Mammary epithelial cell (primary cell): ENCODE data around the gene ZNF548.

ENCODE experiments used
- CTCF ChIP-seq, 2 donors: IDR thresholded peaks in 1 of 2; conservative IDR thresholded peaks in 1 of 2; 2 replicates each; pipeline ENCODE4 v1.5.1; 2011 to 2012; ENCODE audit warnings: inconsistent platforms in 2 of 2, low read length in 2 of 2, mild to moderate bottlenecking in 2 of 2, control low read depth in 1 of 2, low read depth in 1 of 2; ENCODE audit not compliant: insufficient read depth in 1 of 2; ENCODE audit errors: extremely low read depth in 1 of 2
- EZH2 ChIP-seq: IDR thresholded peaks from 2 replicates; pipeline ENCODE4 v1.6.1; 2012; ENCODE audit warnings: low read length, inconsistent platforms, borderline replicate concordance

GRCh38 chr19:57366776-57367175 lies 22.9 kb upstream of the ZNF548 start:
- TF ChIP-seq EZH2 (no peak), CTCF (conservative IDR thresholded peaks at IDR 0.05 in 1 of 2, IDR thresholded peaks at IDR 0.05 in 1 of 2; ENCODE audit: extremely low read depth in 1 of 2, insufficient read depth in 1 of 2, low read depth in 1 of 2, low read length in 2 of 2) (no peak)
